BJ (cell line): Measurements from ENCODE around the gene RTEL1. TPM values are rescaled to one million over a fixed set of nuclear protein-coding genes. Genes with fewer than 3 reads are reported as not detected.
A peak's percentile ranks its signal among the peaks of the same experiment; 100 is the strongest.

Experiments used
- CTCF ChIA-PET: fragments of 350-600 bp; formaldehyde crosslinking; extraction: SDS; loops from one replicate; lab custom pipeline; 2021; ENCODE audit warnings: antibody characterized with exemption, inconsistent platforms; lab: Yijun Ruan, JAX
- POLR2A ChIA-PET: fragments of 300-600 bp; sonication (Branson Sonifier 250); formaldehyde crosslinking; extraction: SDS; loops from one replicate; lab custom pipeline; 2021; ENCODE audit warnings: antibody characterized with exemption; lab: Charles Lee
- DNase-seq: peaks from one replicate; pipeline ENCODE4 v3.0.0-alpha.2; 2011; ENCODE audit warnings: low read depth
- H3K27me3 ChIP-seq: 2 replicates; pipeline ENCODE4 v1.6.0; 2011; ENCODE audit warnings: low read length; ENCODE audit not compliant: control insufficient read depth, insufficient read depth
- H3K36me3 ChIP-seq: 2 replicates; pipeline ENCODE4 v1.5.1; 2011; ENCODE audit warnings: low read length; ENCODE audit not compliant: control insufficient read depth, insufficient read depth
- H3K4me3 ChIP-seq: 2 replicates; pipeline ENCODE4 v1.5.1; 2011; ENCODE audit warnings: low read depth, mild to moderate bottlenecking, control low read depth, low read length
- CTCF ChIP-seq: IDR thresholded peaks from 2 replicates; pipeline ENCODE4 v1.5.1; 2011; ENCODE audit warnings: low read depth, mild to moderate bottlenecking, control low read depth, inconsistent platforms, low read length, moderate library complexity; ENCODE audit not compliant: insufficient read depth
- polyA plus RNA-seq: library from polyadenylated mRNA; depleted of rRNA; stranded (reverse); fragments of >200 nt; gene quantifications from 2 replicates; pipeline ENCODE4 v1.2.3, GENCODE V29; 2011

RTEL1 gene
- polyA plus RNA-seq, 1 experiment: 18.3 TPM

- no peak for TF ChIP-seq CTCF
- Histone ChIP-seq H3K36me3 (peaks cover 20% of the 10 kb centered on the region), H3K27me3 (no peaks in the 10 kb centered on the region), H3K4me3 (peak within 1 kb of the TSS; percentile 74)
- POLR2A ChIA-PET: interaction anchor here (0.5 to 0.6 kb wide), 2 partner anchors 12 to 18 kb away, joined by 3 to 9 read pairs; no protein-coding TSS in a partner anchor
- CTCF ChIA-PET: interaction anchor here (1.0 kb wide), 1 partner anchor 36 kb away, joined by 4 read pairs; no protein-coding TSS in a partner anchor
- no peak for DNase-seq
These were observed 81.3 kb downstream of the RTEL1 start, which contains the start of gene SLC2A4RG for GRCh38 chr20:63739130-63740069. Gene SLC2A4RG, plus strand, starts transcription at chr20:63739776. Its CDS starts 137 bp downstream, at chr20:63739913.

- CTCF ChIA-PET: interaction anchor here (1.3 to 1.6 kb wide), 3 partner anchors 47 to 297 kb away, joined by 4 to 6 read pairs (median 5); partner anchors contain the start of gene TPD52L2
- peaks cover 17% of the 10 kb centered on the region for H3K36me3 ChIP-seq
- DNase-seq: no peak
These were observed 82.0 kb downstream of the RTEL1 start for GRCh38 chr20:63740070-63740626.

GRCh38 chr20:63740627-63741353, 82.7 kb downstream of the RTEL1 start:
- peak; percentile 52 for DNase-seq
- Histone ChIP-seq H3K4me3 (peak overlapping the region; percentile 74), H3K36me3 (peaks cover 13% of the 10 kb centered on the region), H3K27me3 (no peaks in the 10 kb centered on the region)
- TF ChIP-seq CTCF: peak; percentile 38
- CTCF ChIA-PET: interaction anchor here (1.3 to 1.6 kb wide), 3 partner anchors 46 to 296 kb away, joined by 4 to 6 read pairs (median 5); partner anchors contain the start of gene TPD52L2
- POLR2A ChIA-PET: interaction anchor here (0.6 kb wide), 2 partner anchors 82 to 199 kb away, joined by 3 to 9 read pairs; partner anchors contain the start of gene RTEL1

More at GRCh38 chr20:63740070-63740626, 82.0 kb downstream of the RTEL1 start:
- peak overlapping the region; percentile 74 for H3K4me3 ChIP-seq
- POLR2A ChIA-PET: no interaction called here
- TF ChIP-seq CTCF: no peak
- no peaks in the 10 kb centered on the region for H3K27me3 ChIP-seq

GRCh38 chr20:63741354-63741675, 83.2 kb downstream of the RTEL1 start:
- peaks cover 13% of the 10 kb centered on the region for H3K36me3 ChIP-seq
- H3K4me3 ChIP-seq: peak overlapping the region; percentile 74
- ChIA-PET POLR2A (interaction anchor here (0.6 kb wide), 2 partner anchors 83 to 199 kb away, joined by 3 to 9 read pairs; partner anchors contain the start of gene RTEL1), CTCF (interaction anchor here (1.3 to 1.6 kb wide), 3 partner anchors 45 to 296 kb away, joined by 4 to 6 read pairs (median 5); partner anchors contain the start of gene TPD52L2)
- H3K27me3 ChIP-seq: no peaks in the 10 kb centered on the region
- DNase-seq: no peak
- no peak for TF ChIP-seq CTCF
